ENCODE data around the gene PPIP5K2. TPM values are rescaled to one million over a fixed set of nuclear protein-coding genes. Genes with fewer than 3 reads are reported as not detected.

PPIP5K2 gene
- total RNA-seq, 2 donors from 2014 or later: 23.9 to 24.9 TPM

DNA sequence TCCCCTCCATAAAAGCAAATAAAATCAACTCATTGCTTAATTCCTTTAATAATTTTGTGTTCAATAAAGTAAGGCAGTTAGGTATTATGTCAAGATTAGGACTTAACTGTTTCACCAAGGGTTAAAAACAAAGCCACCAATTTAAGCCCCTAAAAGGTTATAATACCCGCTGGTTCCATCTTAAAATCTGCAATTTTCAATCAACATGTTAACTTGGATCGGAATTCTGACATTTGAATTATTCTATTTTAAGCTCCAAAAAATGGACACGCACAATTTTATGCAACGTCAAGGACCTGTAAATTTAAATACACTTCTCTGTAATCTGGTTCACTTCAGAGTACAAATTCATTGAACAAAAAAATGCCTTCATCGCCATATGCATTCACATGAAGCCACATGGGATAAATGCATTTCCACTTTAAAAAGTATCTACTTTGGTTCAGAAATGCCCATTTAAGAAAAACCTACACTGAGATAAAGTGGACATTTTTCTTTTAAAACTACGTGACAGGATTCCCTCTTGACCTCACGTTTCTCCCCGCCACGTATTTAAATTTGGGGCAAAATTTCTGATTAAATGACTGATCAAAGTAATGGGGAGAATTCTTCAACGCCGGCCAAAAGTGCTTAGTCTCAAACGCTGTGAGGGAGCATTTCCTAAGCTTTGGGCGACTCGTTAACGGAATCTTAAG lies 884 bp upstream of the PPIP5K2 start:
- DNase-seq (ENCODE audit: low spot score): no peak
- Histone ChIP-seq H3K27ac (peak overlapping the region; percentile 85 to 87), H3K36me3 (no peaks in the 10 kb centered on the region), H3K4me1 (replicated peaks) (no peaks in the 10 kb centered on the region), H3K27me3 (replicated peaks; ENCODE audit: insufficient read depth) (no peaks in the 10 kb centered on the region), H3K4me3 (peak overlapping the region; percentile 61 to 65), H3K9me3 (no peaks in the 10 kb centered on the region)
- WGBS: 2% methylated on average over 15 of the region's 15 CpGs
- intact Hi-C loops (cut with DNase I): no loop called here
- TF ChIP-seq, protein P1, sequence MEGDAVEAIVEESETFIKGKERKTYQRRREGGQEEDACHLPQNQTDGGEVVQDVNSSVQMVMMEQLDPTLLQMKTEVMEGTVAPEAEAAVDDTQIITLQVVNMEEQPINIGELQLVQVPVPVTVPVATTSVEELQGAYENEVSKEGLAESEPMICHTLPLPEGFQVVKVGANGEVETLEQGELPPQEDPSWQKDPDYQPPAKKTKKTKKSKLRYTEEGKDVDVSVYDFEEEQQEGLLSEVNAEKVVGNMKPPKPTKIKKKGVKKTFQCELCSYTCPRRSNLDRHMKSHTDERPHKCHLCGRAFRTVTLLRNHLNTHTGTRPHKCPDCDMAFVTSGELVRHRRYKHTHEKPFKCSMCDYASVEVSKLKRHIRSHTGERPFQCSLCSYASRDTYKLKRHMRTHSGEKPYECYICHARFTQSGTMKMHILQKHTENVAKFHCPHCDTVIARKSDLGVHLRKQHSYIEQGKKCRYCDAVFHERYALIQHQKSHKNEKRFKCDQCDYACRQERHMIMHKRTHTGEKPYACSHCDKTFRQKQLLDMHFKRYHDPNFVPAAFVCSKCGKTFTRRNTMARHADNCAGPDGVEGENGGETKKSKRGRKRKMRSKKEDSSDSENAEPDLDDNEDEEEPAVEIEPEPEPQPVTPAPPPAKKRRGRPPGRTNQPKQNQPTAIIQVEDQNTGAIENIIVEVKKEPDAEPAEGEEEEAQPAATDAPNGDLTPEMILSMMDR (IDR thresholded peaks at IDR 0.05): no peak
- TF ChIP-seq POLR2AphosphoS5 (IDR thresholded peaks at IDR 0.05) (no peak), POLR2A (IDR thresholded peaks at IDR 0.05) (no peak)

DNA sequence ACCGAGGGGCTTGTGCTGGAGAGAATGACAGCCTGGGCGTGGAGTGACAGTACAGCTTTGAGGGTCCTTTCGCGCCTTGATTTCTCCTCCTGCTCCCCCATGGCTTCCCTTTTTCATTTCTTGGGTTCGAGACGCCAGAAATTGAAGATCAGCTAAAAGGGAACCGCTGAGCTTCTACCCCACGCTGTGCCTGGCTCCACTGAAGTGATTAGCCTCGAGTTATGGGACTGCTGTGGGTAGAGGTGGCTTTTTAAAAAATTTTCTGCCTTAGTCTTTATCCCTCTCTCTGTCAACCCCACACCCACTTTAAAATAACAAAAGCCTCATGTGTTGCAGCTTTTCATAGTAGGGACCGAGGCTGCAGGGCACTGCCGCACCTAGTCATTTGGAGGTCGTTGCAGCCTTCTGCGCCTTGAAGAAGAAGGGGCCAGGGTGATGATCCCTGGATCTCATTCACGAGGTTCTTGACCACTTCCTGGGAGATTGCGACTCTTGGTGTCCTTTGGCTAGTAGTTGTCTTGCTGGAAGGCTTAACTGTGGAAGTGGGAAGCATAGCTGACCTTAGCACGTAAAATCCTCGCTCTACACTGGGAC lies 603 bp downstream of the PPIP5K2 start:
- H3K4me1 ChIP-seq (replicated peaks): no peaks in the 10 kb centered on the region
- 2% methylated on average over 17 of the region's 17 CpGs for WGBS
- intact Hi-C loops (cut with DNase I): loop anchor here (10.0 kb wide), 1 partner anchor 536 kb away; no protein-coding TSS in a partner anchor

DNA sequence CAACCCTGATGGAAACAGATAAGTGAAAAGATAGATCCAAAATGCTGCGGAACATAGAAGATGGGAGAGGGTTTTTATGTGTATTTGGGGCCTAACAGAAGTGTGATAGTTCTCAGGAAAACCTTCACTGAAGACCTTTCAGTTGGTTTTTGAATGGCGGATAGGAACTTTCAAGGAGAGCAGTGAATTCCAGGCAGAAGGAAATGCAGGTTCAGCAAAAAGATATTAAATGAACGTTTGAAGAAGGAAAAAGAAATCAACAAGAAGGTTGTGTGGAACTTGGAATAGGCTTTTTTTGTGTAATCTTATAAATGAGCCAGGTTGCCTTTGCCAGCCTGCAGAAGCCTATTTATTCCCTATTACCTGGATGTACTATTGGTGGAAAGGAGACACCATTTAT lies 2.1 kb downstream of the PPIP5K2 start:
- TF ChIP-seq POLR2AphosphoS5 (IDR thresholded peaks at IDR 0.05) (no peak), POLR2A (IDR thresholded peaks at IDR 0.05) (no peak)
- TF ChIP-seq, protein P1 (IDR thresholded peaks at IDR 0.05): no peak
- intact Hi-C loops (cut with DNase I): loop anchor here (10.0 kb wide), 1 partner anchor 537 kb away; no protein-coding TSS in a partner anchor
- H3K27me3 ChIP-seq (replicated peaks; ENCODE audit: insufficient read depth): no peaks in the 10 kb centered on the region
- no peak overlapping the region for H3K27ac ChIP-seq
- no peak for DNase-seq (ENCODE audit: low spot score)
- no peaks in the 10 kb centered on the region for H3K9me3 ChIP-seq
- H3K4me1 ChIP-seq (replicated peaks): no peaks in the 10 kb centered on the region
- H3K36me3 ChIP-seq: no peaks in the 10 kb centered on the region
- WGBS: 54% methylated on average over 3 of the region's 3 CpGs
- no peak overlapping the region for H3K4me3 ChIP-seq

More for the DNA sequence above, 603 bp downstream of the PPIP5K2 start:
- peak overlapping the region; percentile 85 to 87 for H3K27ac ChIP-seq
- H3K27me3 ChIP-seq (replicated peaks; ENCODE audit: insufficient read depth): no peaks in the 10 kb centered on the region
- TF ChIP-seq POLR2A (IDR thresholded peaks at IDR 0.05) (no peak), POLR2AphosphoS5 (IDR thresholded peaks at IDR 0.05) (no peak)
- TF ChIP-seq, protein P1 (IDR thresholded peaks at IDR 0.05): no peak
- peak; percentile 4 for DNase-seq (ENCODE audit: low spot score)
- peak overlapping the region; percentile 61 to 65 for H3K4me3 ChIP-seq
- no peaks in the 10 kb centered on the region for H3K9me3 ChIP-seq
- no peaks in the 10 kb centered on the region for H3K36me3 ChIP-seq

DNA sequence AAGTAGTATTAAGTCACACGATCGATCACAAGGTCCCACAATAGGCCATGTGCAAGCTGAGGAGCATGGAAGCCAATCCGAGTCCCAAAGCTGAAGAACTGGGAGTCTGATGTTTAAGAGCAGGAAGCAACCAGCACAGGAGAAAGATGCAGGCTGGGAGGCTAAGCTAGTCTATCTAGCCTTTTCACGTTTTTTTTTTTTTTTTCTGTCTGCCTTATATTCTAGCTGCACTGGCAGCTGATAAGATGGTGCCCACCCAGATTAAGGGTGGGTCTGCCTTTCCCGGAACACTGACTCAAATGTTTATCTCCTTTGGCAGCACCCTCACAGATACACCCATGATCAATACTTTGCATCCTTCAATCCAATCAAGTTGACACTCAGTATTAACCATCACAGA lies 6.5 kb downstream of the PPIP5K2 start:
- Histone ChIP-seq H3K4me1 (replicated peaks) (no peaks in the 10 kb centered on the region), H3K36me3 (no peaks in the 10 kb centered on the region), H3K9me3 (no peaks in the 10 kb centered on the region), H3K27ac (no peak overlapping the region), H3K4me3 (no peak overlapping the region), H3K27me3 (replicated peaks; ENCODE audit: insufficient read depth) (no peaks in the 10 kb centered on the region)
- intact Hi-C loops (cut with DNase I): loop anchor here (10.0 kb wide), 1 partner anchor 542 kb away; no protein-coding TSS in a partner anchor
- no peak for DNase-seq (ENCODE audit: low spot score)
- TF ChIP-seq POLR2AphosphoS5 (IDR thresholded peaks at IDR 0.05) (no peak), POLR2A (IDR thresholded peaks at IDR 0.05) (no peak)
- TF ChIP-seq, protein P1 (IDR thresholded peaks at IDR 0.05): no peak
- WGBS: 92% methylated on average over 5 of the region's 5 CpGs
